NT2/D1 (cell line): ENCODE results near the gene SHISA5.
A peak's percentile ranks its signal among the peaks of the same experiment; 100 is the strongest.

Experiments used
- DNase-seq: peaks from one replicate; pipeline ENCODE4 v3.0.0-alpha.2; 2011; ENCODE audit warnings: low read depth, low spot score
- H3K27me3 ChIP-seq: 2 replicates; pipeline ENCODE4 v1.6.0; 2011; ENCODE audit warnings: mild to moderate bottlenecking; ENCODE audit not compliant: insufficient read length, insufficient read depth
- H3K36me3 ChIP-seq: 2 replicates; pipeline ENCODE4 v1.6.1; 2011; ENCODE audit warnings: mild to moderate bottlenecking, low read length, mixed read lengths; ENCODE audit not compliant: insufficient read depth, insufficient read length
- H3K4me1 ChIP-seq: 2 replicates; pipeline ENCODE4 v1.5.1; 2011; ENCODE audit not compliant: insufficient read depth, insufficient read length
- H3K4me3 ChIP-seq: 2 replicates; pipeline ENCODE4 v1.5.1; 2011; ENCODE audit warnings: low read depth; ENCODE audit not compliant: insufficient read length
- H3K9ac ChIP-seq: 2 replicates; pipeline ENCODE4 v1.6.0; 2011; ENCODE audit warnings: low read depth; ENCODE audit not compliant: insufficient read length
- H3K9me3 ChIP-seq: 2 replicates; pipeline ENCODE4 v1.5.1; 2011; ENCODE audit warnings: mild to moderate bottlenecking, low read length; ENCODE audit not compliant: insufficient read depth
- SUZ12 ChIP-seq: IDR thresholded peaks from 2 replicates; pipeline ENCODE4 v1.6.1; 2011; ENCODE audit not compliant: insufficient read length, insufficient read depth; ENCODE audit errors: extremely low read depth
- YY1 ChIP-seq: IDR thresholded peaks from 2 replicates; pipeline ENCODE4 v1.6.1; 2011; ENCODE audit not compliant: insufficient read length, insufficient read depth
- ZNF274 ChIP-seq: IDR thresholded peaks from 2 replicates; pipeline ENCODE4 v1.6.1; 2011; ENCODE audit warnings: mild to moderate bottlenecking, low read depth, low read length

Gene SHISA5

DNA sequence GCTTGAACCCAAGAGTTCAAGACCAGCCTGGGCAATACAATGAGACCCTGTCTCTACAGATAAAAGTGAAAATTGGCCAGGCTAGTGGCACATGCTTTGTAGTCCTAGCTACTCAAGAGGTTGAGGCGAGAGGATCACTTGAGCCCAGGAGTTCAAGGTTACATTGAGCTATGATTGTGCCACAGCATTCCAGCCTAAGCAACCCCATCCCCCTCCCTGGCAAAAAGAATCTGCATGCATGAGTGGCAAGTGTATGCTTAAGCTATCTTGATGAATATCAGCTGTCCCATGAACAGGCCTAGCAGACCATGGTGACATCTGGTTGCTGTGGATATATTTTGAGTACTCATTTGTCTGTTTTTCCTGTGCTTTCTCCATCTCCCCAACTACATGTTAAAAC lies 52.7 kb downstream of the SHISA5 start:
- no peak for DNase-seq
- Histone ChIP-seq H3K27me3 (no peaks in the 10 kb centered on the region), H3K9me3 (no peaks in the 10 kb centered on the region), H3K9ac (no peak overlapping the region), H3K36me3 (peaks cover 73% of the 10 kb centered on the region), H3K4me1 (peaks cover 4% of the 10 kb centered on the region), H3K4me3 (no peak overlapping the region)
- TF ChIP-seq YY1 (no peak), SUZ12 (no peak), ZNF274 (no peak)

DNA sequence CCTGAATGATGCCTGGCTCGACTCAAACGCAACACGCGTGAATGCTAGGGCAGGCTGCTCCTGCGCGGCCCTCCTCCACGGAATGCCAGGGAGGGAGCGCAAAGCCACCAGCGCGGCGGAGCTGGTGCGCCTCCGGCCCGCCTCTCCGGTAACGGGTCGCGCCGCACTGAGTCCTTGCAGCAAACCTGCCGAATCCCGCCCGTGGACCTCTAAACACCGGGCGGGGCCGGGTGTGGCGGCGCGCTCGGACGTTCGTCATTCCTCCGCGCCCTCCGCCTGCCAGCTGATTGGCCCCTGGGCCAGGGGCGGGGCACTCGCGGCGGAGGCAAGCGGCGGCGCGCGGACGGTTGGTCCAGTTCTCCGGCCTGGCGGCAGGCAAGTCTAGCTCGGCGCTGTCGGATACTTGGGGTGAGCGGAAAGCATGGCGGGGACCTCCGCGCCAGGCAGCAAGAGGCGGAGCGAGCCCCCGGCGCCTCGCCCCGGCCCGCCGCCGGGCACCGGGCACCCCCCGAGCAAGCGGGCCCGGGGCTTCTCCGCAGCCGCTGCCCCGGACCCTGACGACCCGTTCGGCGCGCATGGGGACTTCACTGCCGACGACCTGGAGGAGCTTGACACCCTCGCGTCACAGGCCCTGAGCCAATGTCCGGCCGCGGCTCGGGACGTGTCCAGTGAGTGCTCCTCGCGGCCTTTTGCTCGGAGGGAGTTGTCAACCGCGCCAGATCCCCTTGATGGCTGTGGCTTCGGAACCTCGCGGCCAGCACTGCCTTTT lies 57.4 kb downstream of the SHISA5 start, which contains the start of gene ATRIP:
ATRIP (plus strand) TSS at position 313 of the 769 bp plus-strand sequence; CDS start at position 422, 109 bp downstream.
- DNase-seq = peak; percentile 83
- TF ChIP-seq ZNF274 (no peak), SUZ12 (no peak), YY1 (no peak)
- Histone ChIP-seq H3K9me3 (no peaks in the 10 kb centered on the region), H3K9ac (peak within 1 kb of the TSS; percentile 97), H3K4me3 (peak within 1 kb of the TSS; percentile 95), H3K36me3 (peaks cover 62% of the 10 kb centered on the region), H3K4me1 (peaks cover 6% of the 10 kb centered on the region), H3K27me3 (no peaks in the 10 kb centered on the region)

- peaks cover 62% of the 10 kb centered on the region for H3K36me3 ChIP-seq
- no peak for DNase-seq
- H3K4me1 ChIP-seq = peaks cover 6% of the 10 kb centered on the region
- TF ChIP-seq SUZ12 = no peak
- TF ChIP-seq YY1 = no peak
- no peak for TF ChIP-seq ZNF274
- no peaks in the 10 kb centered on the region for H3K27me3 ChIP-seq
- peak overlapping the region; percentile 97 for H3K9ac ChIP-seq
- no peaks in the 10 kb centered on the region for H3K9me3 ChIP-seq
- H3K4me3 ChIP-seq = peak overlapping the region; percentile 95
Observed at GRCh38 chr3:48446043-48446424, 57.9 kb downstream of the SHISA5 start.

GRCh38 chr3:48445277-48445882 lies 58.6 kb downstream of the SHISA5 start:
- no peak for DNase-seq
- Histone ChIP-seq H3K9me3 (no peaks in the 10 kb centered on the region), H3K36me3 (peaks cover 58% of the 10 kb centered on the region), H3K4me3 (peak overlapping the region; percentile 95), H3K9ac (peak overlapping the region; percentile 97), H3K27me3 (no peaks in the 10 kb centered on the region), H3K4me1 (peaks cover 6% of the 10 kb centered on the region)
- TF ChIP-seq ZNF274 (no peak), SUZ12 (no peak), YY1 (no peak)

DNA sequence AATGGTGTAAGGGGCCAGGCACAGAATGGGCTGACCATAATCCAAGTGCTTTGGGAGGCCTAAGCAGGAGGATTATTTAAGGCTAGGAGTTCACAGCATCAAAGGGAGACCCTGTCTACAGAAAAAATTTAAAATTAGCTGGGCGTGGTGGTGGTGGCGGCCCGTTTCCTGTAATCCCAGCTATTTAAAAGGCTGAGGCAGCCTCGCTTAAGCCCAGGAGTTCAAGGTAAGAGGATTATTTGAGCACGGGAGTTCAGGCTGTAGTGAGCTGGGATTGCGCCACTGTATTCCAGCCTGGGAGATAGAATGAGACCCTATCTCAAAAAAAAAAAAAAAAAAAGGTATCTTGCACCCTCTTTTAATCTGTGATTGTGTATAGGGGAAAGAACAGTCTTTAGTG lies 62.0 kb downstream of the SHISA5 start:
- Histone ChIP-seq H3K4me3 (peak overlapping the region; percentile 95), H3K27me3 (no peaks in the 10 kb centered on the region), H3K36me3 (peaks cover 45% of the 10 kb centered on the region), H3K9me3 (no peaks in the 10 kb centered on the region), H3K4me1 (peaks cover 3% of the 10 kb centered on the region), H3K9ac (peak overlapping the region; percentile 54)
- TF ChIP-seq ZNF274 (no peak), YY1 (no peak), SUZ12 (no peak)
- no peak for DNase-seq

DNA sequence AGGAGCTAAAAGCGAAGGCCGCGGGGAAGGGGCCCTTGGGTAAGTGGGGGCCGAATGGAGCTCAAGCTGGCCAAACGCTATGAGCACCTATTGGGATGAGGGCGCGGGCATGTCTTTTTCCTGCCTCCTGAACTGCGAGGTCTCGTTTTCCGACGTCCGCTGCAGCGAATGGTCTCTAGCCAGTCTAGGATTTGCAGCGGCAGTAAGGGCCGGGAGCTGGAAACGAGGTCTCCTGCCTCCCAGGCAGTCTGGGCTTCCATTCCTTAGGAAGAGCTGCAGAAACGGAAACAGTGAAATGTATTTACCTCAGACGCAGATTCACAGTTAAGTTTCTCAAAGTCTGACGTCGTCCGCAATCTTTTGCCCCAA lies 63.4 kb downstream of the SHISA5 start:
- TF ChIP-seq YY1 = no peak
- no peak for TF ChIP-seq SUZ12
- no peak for TF ChIP-seq ZNF274
- H3K4me1 ChIP-seq = peaks cover 3% of the 10 kb centered on the region
- H3K9ac ChIP-seq = peak overlapping the region; percentile 97
- peak overlapping the region; percentile 95 for H3K4me3 ChIP-seq
- no peak for DNase-seq
- no peaks in the 10 kb centered on the region for H3K27me3 ChIP-seq
- no peaks in the 10 kb centered on the region for H3K9me3 ChIP-seq
- H3K36me3 ChIP-seq = peaks cover 45% of the 10 kb centered on the region
